Astrocyte (in vitro differentiated cells and primary cell): Measurements from ENCODE around the gene LCE1D.

Experiments
- CTCF ChIP-seq: IDR thresholded peaks from 2 replicates; pipeline ENCODE4 v1.5.1; 2011; ENCODE audit warnings: low read depth, mild to moderate bottlenecking, inconsistent platforms, low read length, moderate library complexity; ENCODE audit not compliant: insufficient read depth
- EZH2 ChIP-seq: IDR thresholded peaks from 2 replicates; pipeline ENCODE4 v1.6.1; 2012; ENCODE audit warnings: mild to moderate bottlenecking, low read length, inconsistent platforms; ENCODE audit not compliant: insufficient read depth

DNA sequence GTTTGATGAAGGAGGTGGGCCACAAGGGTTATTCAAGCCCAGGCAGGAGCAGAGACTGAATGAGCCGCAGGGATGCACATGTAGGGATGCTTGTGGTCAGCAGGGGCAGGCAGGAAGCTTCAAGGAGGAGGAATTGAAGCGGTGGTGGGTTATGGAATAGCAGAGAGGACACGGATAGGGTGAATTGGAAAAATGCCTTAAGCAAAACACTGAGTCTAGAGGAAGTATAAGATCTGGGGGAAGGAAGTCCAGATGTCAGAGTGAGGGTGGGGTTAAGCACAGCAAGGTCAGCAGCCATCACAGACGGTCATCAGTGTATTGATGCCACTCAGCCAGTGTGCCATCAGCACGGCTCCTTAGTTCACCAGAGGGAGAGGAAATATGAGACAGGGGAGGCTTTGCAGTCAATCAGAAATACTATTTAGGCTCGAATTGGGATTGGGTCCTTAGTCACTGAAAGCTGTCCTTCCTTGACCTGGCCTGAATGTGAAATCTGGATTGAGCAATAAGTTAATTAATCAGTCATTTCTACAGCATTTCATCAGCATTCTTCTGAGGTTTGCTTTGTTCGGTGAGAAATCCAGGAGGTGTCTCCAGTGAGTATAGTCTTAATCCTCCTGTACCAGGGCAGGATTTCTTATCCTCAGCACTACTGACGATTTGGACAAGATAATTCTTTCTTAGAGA, 27.5 kb upstream of the LCE1D start:
- TF ChIP-seq CTCF, result no peak
- TF ChIP-seq EZH2, result no peak
